ENCODE data around the gene ZNF746.

The ZNF746 gene

DNA sequence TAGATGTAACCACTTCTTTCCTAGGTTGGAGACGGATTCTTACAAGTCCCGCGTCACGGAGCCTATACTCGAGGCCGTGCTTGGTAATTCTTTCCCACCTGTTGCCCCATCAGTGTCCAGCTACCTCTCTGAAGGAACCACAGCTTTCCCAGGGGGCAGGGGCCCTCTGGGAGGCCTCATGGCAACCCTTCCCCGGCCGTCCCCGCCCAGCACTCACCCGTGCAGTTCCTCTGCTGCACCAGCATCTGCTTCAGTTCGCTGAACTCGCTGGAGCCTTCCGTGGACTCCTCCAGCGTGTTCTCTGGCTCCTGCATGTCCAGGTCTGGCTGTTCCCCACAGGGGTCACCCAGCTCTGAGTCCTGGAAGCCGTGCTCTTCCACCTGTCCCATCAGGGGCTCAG lies 61.3 kb downstream of the ZNF746 start (continued):
- TF ChIP-seq, protein P1, sequence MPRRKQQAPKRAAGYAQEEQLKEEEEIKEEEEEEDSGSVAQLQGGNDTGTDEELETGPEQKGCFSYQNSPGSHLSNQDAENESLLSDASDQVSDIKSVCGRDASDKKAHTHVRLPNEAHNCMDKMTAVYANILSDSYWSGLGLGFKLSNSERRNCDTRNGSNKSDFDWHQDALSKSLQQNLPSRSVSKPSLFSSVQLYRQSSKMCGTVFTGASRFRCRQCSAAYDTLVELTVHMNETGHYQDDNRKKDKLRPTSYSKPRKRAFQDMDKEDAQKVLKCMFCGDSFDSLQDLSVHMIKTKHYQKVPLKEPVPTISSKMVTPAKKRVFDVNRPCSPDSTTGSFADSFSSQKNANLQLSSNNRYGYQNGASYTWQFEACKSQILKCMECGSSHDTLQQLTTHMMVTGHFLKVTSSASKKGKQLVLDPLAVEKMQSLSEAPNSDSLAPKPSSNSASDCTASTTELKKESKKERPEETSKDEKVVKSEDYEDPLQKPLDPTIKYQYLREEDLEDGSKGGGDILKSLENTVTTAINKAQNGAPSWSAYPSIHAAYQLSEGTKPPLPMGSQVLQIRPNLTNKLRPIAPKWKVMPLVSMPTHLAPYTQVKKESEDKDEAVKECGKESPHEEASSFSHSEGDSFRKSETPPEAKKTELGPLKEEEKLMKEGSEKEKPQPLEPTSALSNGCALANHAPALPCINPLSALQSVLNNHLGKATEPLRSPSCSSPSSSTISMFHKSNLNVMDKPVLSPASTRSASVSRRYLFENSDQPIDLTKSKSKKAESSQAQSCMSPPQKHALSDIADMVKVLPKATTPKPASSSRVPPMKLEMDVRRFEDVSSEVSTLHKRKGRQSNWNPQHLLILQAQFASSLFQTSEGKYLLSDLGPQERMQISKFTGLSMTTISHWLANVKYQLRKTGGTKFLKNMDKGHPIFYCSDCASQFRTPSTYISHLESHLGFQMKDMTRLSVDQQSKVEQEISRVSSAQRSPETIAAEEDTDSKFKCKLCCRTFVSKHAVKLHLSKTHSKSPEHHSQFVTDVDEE (CRISPR knock-in tag; IDR thresholded peaks at IDR 0.05): no peak

DNA sequence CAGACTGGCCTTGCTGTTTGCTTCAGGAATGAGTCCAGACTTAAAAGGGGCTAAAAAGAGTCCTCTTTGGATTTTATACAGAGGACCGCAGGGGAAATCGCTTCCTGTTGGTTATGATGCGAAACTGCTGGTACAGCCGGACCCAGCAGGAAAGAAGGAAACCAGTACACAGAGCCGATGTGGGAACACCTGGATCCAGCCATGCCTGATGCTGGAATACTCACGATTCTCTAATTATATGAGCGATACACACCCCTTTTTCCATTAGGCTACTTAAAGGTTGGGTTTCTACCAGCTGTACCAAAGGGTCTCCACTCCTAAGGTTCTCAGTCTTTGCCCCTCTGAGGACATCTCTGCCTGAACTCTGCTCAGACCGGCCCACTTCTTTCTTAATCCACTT lies 64.5 kb downstream of the ZNF746 start:
- TF ChIP-seq, protein P1 (CRISPR knock-in tag; IDR thresholded peaks at IDR 0.05): no peak
- TF ChIP-seq GLIS3 (CRISPR knock-in tag; IDR thresholded peaks at IDR 0.05) (no peak), ZFP30 (CRISPR knock-in tag; IDR thresholded peaks at IDR 0.05) (no peak), ESRRG (CRISPR knock-in tag; IDR thresholded peaks at IDR 0.05) (no peak), ZFP3 (CRISPR knock-in tag; IDR thresholded peaks at IDR 0.05) (no peak), ISL1 (CRISPR knock-in tag; IDR thresholded peaks at IDR 0.05) (no peak), ZNF565 (CRISPR knock-in tag; conservative IDR thresholded peaks at IDR 0.05; ENCODE audit: low read depth) (no peak), BACH2 (CRISPR knock-in tag; IDR thresholded peaks at IDR 0.05; ENCODE audit: borderline replicate concordance) (no peak), ZNF70 (CRISPR knock-in tag; IDR thresholded peaks at IDR 0.05) (no peak), ZC3H10 (CRISPR knock-in tag; IDR thresholded peaks at IDR 0.05) (no peak), OSR1 (CRISPR knock-in tag; IDR thresholded peaks at IDR 0.05) (no peak), ZNF8 (CRISPR knock-in tag; IDR thresholded peaks at IDR 0.05) (no peak), PPARA (CRISPR knock-in tag; IDR thresholded peaks at IDR 0.05; ENCODE audit: borderline replicate concordance) (no peak), RARB (CRISPR knock-in tag; IDR thresholded peaks at IDR 0.05) (no peak), ARNTL (CRISPR knock-in tag; IDR thresholded peaks at IDR 0.05; ENCODE audit: borderline replicate concordance, low read depth) (no peak), CSDC2 (CRISPR knock-in tag; IDR thresholded peaks at IDR 0.05) (no peak)
- TF ChIP-seq, protein P2, sequence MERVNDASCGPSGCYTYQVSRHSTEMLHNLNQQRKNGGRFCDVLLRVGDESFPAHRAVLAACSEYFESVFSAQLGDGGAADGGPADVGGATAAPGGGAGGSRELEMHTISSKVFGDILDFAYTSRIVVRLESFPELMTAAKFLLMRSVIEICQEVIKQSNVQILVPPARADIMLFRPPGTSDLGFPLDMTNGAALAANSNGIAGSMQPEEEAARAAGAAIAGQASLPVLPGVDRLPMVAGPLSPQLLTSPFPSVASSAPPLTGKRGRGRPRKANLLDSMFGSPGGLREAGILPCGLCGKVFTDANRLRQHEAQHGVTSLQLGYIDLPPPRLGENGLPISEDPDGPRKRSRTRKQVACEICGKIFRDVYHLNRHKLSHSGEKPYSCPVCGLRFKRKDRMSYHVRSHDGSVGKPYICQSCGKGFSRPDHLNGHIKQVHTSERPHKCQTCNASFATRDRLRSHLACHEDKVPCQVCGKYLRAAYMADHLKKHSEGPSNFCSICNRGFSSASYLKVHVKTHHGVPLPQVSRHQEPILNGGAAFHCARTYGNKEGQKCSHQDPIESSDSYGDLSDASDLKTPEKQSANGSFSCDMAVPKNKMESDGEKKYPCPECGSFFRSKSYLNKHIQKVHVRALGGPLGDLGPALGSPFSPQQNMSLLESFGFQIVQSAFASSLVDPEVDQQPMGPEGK (CRISPR knock-in tag; IDR thresholded peaks at IDR 0.05; ENCODE audit: borderline replicate concordance): no peak
- TF ChIP-seq, protein P3, sequence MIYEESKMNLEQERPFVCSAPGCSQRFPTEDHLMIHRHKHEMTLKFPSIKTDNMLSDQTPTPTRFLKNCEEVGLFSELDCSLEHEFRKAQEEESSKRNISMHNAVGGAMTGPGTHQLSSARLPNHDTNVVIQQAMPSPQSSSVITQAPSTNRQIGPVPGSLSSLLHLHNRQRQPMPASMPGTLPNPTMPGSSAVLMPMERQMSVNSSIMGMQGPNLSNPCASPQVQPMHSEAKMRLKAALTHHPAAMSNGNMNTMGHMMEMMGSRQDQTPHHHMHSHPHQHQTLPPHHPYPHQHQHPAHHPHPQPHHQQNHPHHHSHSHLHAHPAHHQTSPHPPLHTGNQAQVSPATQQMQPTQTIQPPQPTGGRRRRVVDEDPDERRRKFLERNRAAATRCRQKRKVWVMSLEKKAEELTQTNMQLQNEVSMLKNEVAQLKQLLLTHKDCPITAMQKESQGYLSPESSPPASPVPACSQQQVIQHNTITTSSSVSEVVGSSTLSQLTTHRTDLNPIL (CRISPR knock-in tag; IDR thresholded peaks at IDR 0.05; ENCODE audit: low read depth): no peak
- TF ChIP-seq, protein P4, sequence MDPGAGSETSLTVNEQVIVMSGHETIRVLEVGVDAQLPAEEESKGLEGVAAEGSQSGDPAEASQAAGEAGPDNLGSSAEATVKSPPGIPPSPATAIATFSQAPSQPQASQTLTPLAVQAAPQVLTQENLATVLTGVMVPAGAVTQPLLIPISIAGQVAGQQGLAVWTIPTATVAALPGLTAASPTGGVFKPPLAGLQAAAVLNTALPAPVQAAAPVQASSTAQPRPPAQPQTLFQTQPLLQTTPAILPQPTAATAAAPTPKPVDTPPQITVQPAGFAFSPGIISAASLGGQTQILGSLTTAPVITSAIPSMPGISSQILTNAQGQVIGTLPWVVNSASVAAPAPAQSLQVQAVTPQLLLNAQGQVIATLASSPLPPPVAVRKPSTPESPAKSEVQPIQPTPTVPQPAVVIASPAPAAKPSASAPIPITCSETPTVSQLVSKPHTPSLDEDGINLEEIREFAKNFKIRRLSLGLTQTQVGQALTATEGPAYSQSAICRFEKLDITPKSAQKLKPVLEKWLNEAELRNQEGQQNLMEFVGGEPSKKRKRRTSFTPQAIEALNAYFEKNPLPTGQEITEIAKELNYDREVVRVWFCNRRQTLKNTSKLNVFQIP (CRISPR knock-in tag; IDR thresholded peaks at IDR 0.05; ENCODE audit: borderline replicate concordance, low read depth): no peak
- TF ChIP-seq, protein P5, sequence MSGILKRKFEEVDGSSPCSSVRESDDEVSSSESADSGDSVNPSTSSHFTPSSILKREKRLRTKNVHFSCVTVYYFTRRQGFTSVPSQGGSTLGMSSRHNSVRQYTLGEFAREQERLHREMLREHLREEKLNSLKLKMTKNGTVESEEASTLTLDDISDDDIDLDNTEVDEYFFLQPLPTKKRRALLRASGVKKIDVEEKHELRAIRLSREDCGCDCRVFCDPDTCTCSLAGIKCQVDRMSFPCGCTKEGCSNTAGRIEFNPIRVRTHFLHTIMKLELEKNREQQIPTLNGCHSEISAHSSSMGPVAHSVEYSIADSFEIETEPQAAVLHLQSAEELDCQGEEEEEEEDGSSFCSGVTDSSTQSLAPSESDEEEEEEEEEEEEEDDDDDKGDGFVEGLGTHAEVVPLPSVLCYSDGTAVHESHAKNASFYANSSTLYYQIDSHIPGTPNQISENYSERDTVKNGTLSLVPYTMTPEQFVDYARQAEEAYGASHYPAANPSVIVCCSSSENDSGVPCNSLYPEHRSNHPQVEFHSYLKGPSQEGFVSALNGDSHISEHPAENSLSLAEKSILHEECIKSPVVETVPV (CRISPR knock-in tag; IDR thresholded peaks at IDR 0.05): no peak
- ATAC-seq: no peak

All from SK-N-SH treated with all-trans-retinoic acid at 6 μM for 48 hours (cell line).